HCT116 (cell line): ENCODE results near the gene ERC2. TPM values are rescaled to one million over a fixed set of nuclear protein-coding genes. Genes with fewer than 3 reads are reported as not detected.

Experiments
- ATAC-seq: fragments of 200-7000 bp; cut with Tn5 transposase; 2 replicates; pipeline ENCODE4 v1.9.1; 2020; ENCODE audit warnings: mild to moderate bottlenecking, moderate library complexity
- BruUV-seq: library from RNA; stranded (reverse); fragments of 400-500 nt; replicated peaks from 2 replicates; lab custom pipeline; 2021; lab: Mats Ljungman, UMichigan
- CTCF ChIA-PET: fragments of 300-600 bp; sonication (Branson Sonifier 250); formaldehyde crosslinking; loops from one replicate; lab custom pipeline; 2021; ENCODE audit warnings: antibody characterized with exemption; lab: Charles Lee
- POLR2A ChIA-PET: fragments of 300-600, 350-600 bp; sonication (Branson Sonifier 250); formaldehyde crosslinking; loops from one replicate; lab custom pipeline; 2021; ENCODE audit warnings: antibody characterized with exemption; lab: Charles Lee
- RAD21 ChIA-PET, 2 experiments: fragments of 300-600 bp; sonication (Branson Sonifier 250); formaldehyde crosslinking; loops; one replicate each; lab custom pipeline; 2023; ENCODE audit warnings: low total read pairs in 2 of 2; ENCODE audit not compliant: uncharacterized antibody in 2 of 2, unreplicated experiment in 2 of 2, low non-redundant PET in 1 of 2; lab: Charles Lee
- DNase-seq: peaks from one replicate; pipeline ENCODE4 v3.0.0-alpha.2; 2010; ENCODE audit warnings: low read depth, low spot score
- H2AFZ ChIP-seq: fragments of 200-600 bp; shearing (Covaris generic), sonication (generic); 2 replicates; pipeline ENCODE4 v1.6.1; 2017; ENCODE audit warnings: low read depth, mixed run types, mixed read lengths, antibody characterized with exemption, low read length; ENCODE audit not compliant: poor library complexity, severe bottlenecking
- H3K27ac ChIP-seq: 2 replicates; pipeline ENCODE4 v1.5.1; 2012; ENCODE audit warnings: low read depth, low read length
- H3K27me3 ChIP-seq: fragments of 200-600 bp; sonication (generic); 2 replicates; pipeline ENCODE4 v1.6.1; 2016; ENCODE audit warnings: mixed run types, low read length, mixed read lengths; ENCODE audit not compliant: insufficient read depth
- H3K36me3 ChIP-seq, 2 experiments: fragments of 200-500 bp in 1 of 2; fragments of 200-600 bp in 1 of 2; sonication (Bioruptor generic) in 1 of 2; sonication (generic) in 1 of 2; 2 replicates each; pipeline versions ENCODE4 v1.5.1 to v1.6.1; 2014 to 2016; ENCODE audit warnings: low read length in 2 of 2, inconsistent platforms in 1 of 2, mixed read lengths in 1 of 2, mixed run types in 1 of 2; ENCODE audit not compliant: insufficient read depth in 2 of 2, control insufficient read depth in 1 of 2
- H3K4me1 ChIP-seq, 2 experiments: fragments of 200-600 bp in 1 of 2; sonication (generic) in 1 of 2; 2 replicates each; pipeline versions ENCODE4 v1.5.1 to v1.6.1; 2012 to 2017; ENCODE audit warnings: low read length in 2 of 2, inconsistent platforms in 1 of 2, mild to moderate bottlenecking in 1 of 2, mixed read lengths in 1 of 2, mixed run types in 1 of 2, moderate library complexity in 1 of 2; ENCODE audit not compliant: insufficient read depth in 2 of 2, control insufficient read depth in 1 of 2
- H3K4me2 ChIP-seq: fragments of 200-600 bp; sonication (generic); 2 replicates; pipeline ENCODE4 v1.6.1; 2017; ENCODE audit warnings: mixed run types, low read length, mixed read lengths
- H3K4me3 ChIP-seq, 2 experiments: fragments of 200-600 bp in 1 of 2; sonication (generic) in 1 of 2; replicated peaks in 1 of 2; 2 replicates each; pipeline ENCODE4 v1.5.1; 2011 to 2016; ENCODE audit warnings: low read length in 2 of 2, control low read depth in 1 of 2, low read depth in 1 of 2, mild to moderate bottlenecking in 1 of 2, mixed read lengths in 1 of 2, mixed run types in 1 of 2
- H3K79me2 ChIP-seq: fragments of 200-600 bp; sonication (generic); 2 replicates; pipeline ENCODE4 v1.6.1; 2017; ENCODE audit warnings: mild to moderate bottlenecking, mixed run types, low read length, moderate library complexity, mixed read lengths; ENCODE audit not compliant: insufficient read depth
- H3K9ac ChIP-seq: fragments of 200-600 bp; sonication (generic); 2 replicates; pipeline ENCODE4 v1.6.1; 2016; ENCODE audit warnings: low read length, mixed read lengths
- H3K9me2 ChIP-seq: fragments of 200-600 bp; sonication (generic), shearing (Covaris generic); 2 replicates; pipeline ENCODE4 v1.6.1; 2017; ENCODE audit warnings: mixed run types, mild to moderate bottlenecking, moderate library complexity; ENCODE audit not compliant: insufficient read depth
- H3K9me3 ChIP-seq, 2 experiments: fragments of 200-500 bp in 1 of 2; fragments of 200-600 bp in 1 of 2; sonication (Bioruptor generic) in 1 of 2; sonication (generic) in 1 of 2; 2 replicates each; pipeline ENCODE4 v1.6.1; 2014 to 2017; ENCODE audit warnings: low read length in 2 of 2, mixed read lengths in 2 of 2, inconsistent platforms in 1 of 2, low read depth in 1 of 2, mild to moderate bottlenecking in 1 of 2, mixed run types in 1 of 2, moderate library complexity in 1 of 2; ENCODE audit not compliant: control insufficient read depth in 1 of 2, insufficient read depth in 1 of 2
- H4K20me1 ChIP-seq: fragments of 200-600 bp; sonication (generic), shearing (Covaris generic); 2 replicates; pipeline ENCODE4 v1.6.1; 2017; ENCODE audit warnings: mixed run types, mild to moderate bottlenecking, moderate library complexity; ENCODE audit not compliant: insufficient read depth
- CBX3 ChIP-seq: IDR thresholded peaks from 2 replicates; pipeline ENCODE4 v1.6.1; 2012; ENCODE audit warnings: low read depth
- CEBPB ChIP-seq: IDR thresholded peaks from 2 replicates; pipeline ENCODE4 v1.6.1; 2012; ENCODE audit warnings: low read depth
- CTCF ChIP-seq, 3 experiments: fragments of 200-600 bp in 1 of 3; sonication (generic) in 1 of 3; IDR thresholded peaks in 2 of 3; conservative IDR thresholded peaks in 1 of 3; 2 replicates each; pipeline ENCODE4 v1.5.1; 2012 to 2017; ENCODE audit warnings: low read depth in 2 of 3, low read length in 2 of 3, antibody characterized with exemption in 1 of 3, borderline replicate concordance in 1 of 3, control low read depth in 1 of 3, mild to moderate bottlenecking in 1 of 3, mixed read lengths in 1 of 3, mixed run types in 1 of 3, moderate library complexity in 1 of 3; ENCODE audit not compliant: insufficient read depth in 1 of 3
- EGR1 ChIP-seq: IDR thresholded peaks from 2 replicates; pipeline ENCODE4 v1.6.1; 2012; ENCODE audit warnings: low read depth
- ELF1 ChIP-seq: IDR thresholded peaks from 2 replicates; pipeline ENCODE4 v1.6.1; 2012; ENCODE audit warnings: low read depth, borderline replicate concordance
- EZH2 ChIP-seq: fragments of 200-600 bp; sonication (generic); IDR thresholded peaks from 2 replicates; pipeline ENCODE4 v1.6.1; 2017; ENCODE audit warnings: antibody characterized with exemption, mixed run types
- EZH2phosphoT487 ChIP-seq: fragments of 200-600 bp; IDR thresholded peaks from 2 replicates; pipeline ENCODE4 v1.6.1; 2018; ENCODE audit warnings: antibody characterized with exemption, borderline replicate concordance
- FOSL1 ChIP-seq: IDR thresholded peaks from 2 replicates; pipeline ENCODE4 v1.6.1; 2012; ENCODE audit warnings: low read depth
- POLR2A ChIP-seq: IDR thresholded peaks from 2 replicates; pipeline ENCODE4 v1.7.0; 2011; ENCODE audit warnings: borderline replicate concordance; ENCODE audit not compliant: insufficient read depth, insufficient read length; ENCODE audit errors: extremely low read depth
- POLR2AphosphoS5 ChIP-seq: IDR thresholded peaks from 2 replicates; pipeline ENCODE4 v1.6.1; 2011; ENCODE audit warnings: mild to moderate bottlenecking, low read depth, low read length, moderate library complexity
- RAD21 ChIP-seq: IDR thresholded peaks from 2 replicates; pipeline ENCODE4 v1.6.1; 2012; ENCODE audit warnings: low read depth, mild to moderate bottlenecking
- REST ChIP-seq: IDR thresholded peaks from 2 replicates; pipeline ENCODE4 v1.6.1; 2012; ENCODE audit warnings: low read depth
- SIN3A ChIP-seq: IDR thresholded peaks from 2 replicates; pipeline ENCODE4 v1.6.1; 2012; ENCODE audit warnings: low read depth
- SP1 ChIP-seq: IDR thresholded peaks from 2 replicates; pipeline ENCODE4 v1.6.1; 2012; ENCODE audit warnings: low read depth
- SRF ChIP-seq: IDR thresholded peaks from 2 replicates; pipeline ENCODE4 v1.6.1; 2012; ENCODE audit warnings: low read depth
- TCF7L2 ChIP-seq: IDR thresholded peaks from 2 replicates; pipeline ENCODE4 v1.7.0; 2011; ENCODE audit warnings: borderline replicate concordance, inconsistent platforms; ENCODE audit not compliant: insufficient read depth, insufficient read length; ENCODE audit errors: extremely low read depth
- YY1 ChIP-seq: IDR thresholded peaks from 2 replicates; pipeline ENCODE4 v1.6.1; 2011; ENCODE audit warnings: low read length, low read depth, moderate library complexity, mild to moderate bottlenecking; ENCODE audit not compliant: insufficient replicate concordance; ENCODE audit errors: extremely low read depth
- ZFX ChIP-seq: fragments of 450-650 bp; IDR thresholded peaks from 2 replicates; pipeline ENCODE4 v1.6.1; 2017
- ZNF274 ChIP-seq: fragments of 200-500 bp; sonication (Bioruptor generic); IDR thresholded peaks from 2 replicates; pipeline ENCODE4 v1.6.1; 2014; ENCODE audit warnings: mild to moderate bottlenecking, low read depth, low read length, inconsistent platforms
- intact Hi-C: fragments of 100-400 bp; cut with micrococcal nuclease; formaldehyde crosslinking; loops from 2 replicates; pipeline ENCODE4 v1.10.0; 2022
- total RNA-seq: library from RNA; stranded (reverse); gene quantifications from one replicate; pipeline ENCODE4 v1.2.1, GENCODE V29; 2021; ENCODE audit not compliant: unreplicated experiment
- TF ChIP-seq, protein P1 (sequence below): IDR thresholded peaks from 2 replicates; pipeline ENCODE4 v1.6.1; 2012

ERC2 gene
- total RNA-seq, 1 experiment from 2014 or later, result not detected

DNA sequence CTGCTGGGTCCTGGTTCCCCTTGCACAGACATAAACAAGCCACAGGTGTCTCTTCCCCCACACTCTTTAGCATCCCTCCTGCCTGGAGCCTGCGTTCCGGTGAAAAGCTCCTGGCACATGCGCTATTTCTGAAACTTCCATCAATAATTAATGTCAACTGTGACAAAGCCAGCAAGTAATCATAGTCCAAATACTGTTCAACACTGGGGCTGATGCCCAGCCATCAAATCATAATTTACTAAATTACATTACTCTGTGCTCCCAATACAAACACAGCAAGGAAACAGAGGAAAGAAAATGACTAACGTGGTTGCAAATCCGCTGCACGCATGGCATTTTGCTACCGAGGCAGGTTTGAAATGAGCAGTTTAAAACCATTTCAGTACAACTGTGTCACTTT lies 294.7 kb downstream of the ERC2 start:
- DNase-seq (no peak), ATAC-seq (no peak)
- Histone ChIP-seq H3K4me1 (no peaks in the 10 kb centered on the region), H2AFZ (no peak overlapping the region), H3K4me2 (no peak overlapping the region), H3K36me3 (no peaks in the 10 kb centered on the region), H3K79me2 (no peaks in the 10 kb centered on the region), H3K27me3 (no peaks in the 10 kb centered on the region), H3K4me3 (no peak overlapping the region), H3K9ac (no peak overlapping the region), H3K27ac (no peak overlapping the region), H3K9me2 (no peaks in the 10 kb centered on the region), H3K9me3 (no peaks in the 10 kb centered on the region), H4K20me1 (no peaks in the 10 kb centered on the region)
- ChIA-PET CTCF (no interaction called here), POLR2A (no interaction called here), RAD21 (no interaction called here)
- intact Hi-C loops, result no loop called here
- BruUV-seq, result no TSS peak
- no peak for TF ChIP-seq CTCF (IDR thresholded peaks at IDR 0.05 in 2 of 3, conservative IDR thresholded peaks at IDR 0.05 in 1 of 3; ENCODE audit: borderline replicate concordance in 1 of 3, insufficient read depth in 1 of 3, low read depth in 2 of 3, low read length in 2 of 3)
- no peak for TF ChIP-seq ZFX
- TF ChIP-seq REST, result no peak
- no peak for TF ChIP-seq CEBPB
- no peak for TF ChIP-seq SP1
- TF ChIP-seq EZH2, result no peak
- no peak for TF ChIP-seq POLR2AphosphoS5
- no peak for TF ChIP-seq SRF
- TF ChIP-seq EZH2phosphoT487, result no peak
- no peak for TF ChIP-seq ELF1
- TF ChIP-seq RAD21, result no peak
- TF ChIP-seq TCF7L2, result no peak
- TF ChIP-seq ZNF274, result no peak
- TF ChIP-seq, protein P1, sequence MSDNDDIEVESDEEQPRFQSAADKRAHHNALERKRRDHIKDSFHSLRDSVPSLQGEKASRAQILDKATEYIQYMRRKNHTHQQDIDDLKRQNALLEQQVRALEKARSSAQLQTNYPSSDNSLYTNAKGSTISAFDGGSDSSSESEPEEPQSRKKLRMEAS, result no peak
- TF ChIP-seq POLR2A, result no peak
- TF ChIP-seq FOSL1, result no peak
- TF ChIP-seq YY1, result no peak
- TF ChIP-seq CBX3, result no peak
- TF ChIP-seq SIN3A, result no peak
- TF ChIP-seq EGR1, result no peak
